ENCODE data around the gene TBC1D5.
"Not testable (repeated sequence)": the region's sequence is repeated elsewhere in the genome, so short reads cannot be mapped to it uniquely, and the experiment has no call there.

The TBC1D5 gene

DNA sequence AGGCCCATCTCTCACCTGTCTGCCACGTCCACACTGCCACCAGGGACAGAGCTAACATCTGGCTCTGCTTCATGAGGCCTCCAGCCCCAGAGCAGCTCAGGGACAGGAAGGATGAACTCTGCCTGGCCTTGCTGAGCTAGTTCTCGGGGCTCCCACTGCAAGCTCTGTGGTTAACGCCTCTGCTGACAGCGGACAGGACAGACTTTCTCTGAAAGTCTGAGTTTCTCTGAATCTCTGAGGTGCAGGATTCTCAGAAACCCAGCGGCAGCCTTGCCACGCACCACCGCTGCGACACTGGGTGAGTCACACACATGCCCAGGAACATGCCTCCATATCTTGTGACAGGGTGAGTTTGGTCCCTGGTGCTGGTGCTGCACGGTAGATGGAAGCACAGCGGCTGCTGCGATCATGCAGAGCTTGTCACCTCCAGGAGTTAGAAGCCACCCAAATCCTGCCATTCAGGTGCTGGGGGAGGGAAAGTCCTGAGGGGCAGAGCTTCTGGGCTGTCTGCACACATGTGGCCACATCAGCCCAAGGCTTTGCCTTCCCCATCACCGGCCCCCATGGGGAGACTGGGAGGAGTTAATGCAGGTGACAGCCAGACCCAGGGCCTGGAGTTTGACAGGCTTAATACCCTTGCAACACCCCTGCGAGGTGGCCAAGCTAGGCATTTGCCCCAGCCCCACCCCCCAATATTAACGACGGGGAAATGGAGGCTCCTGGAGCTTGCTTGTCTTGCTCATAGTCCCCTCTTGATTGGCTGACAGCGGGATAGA is 590.6 kb downstream of the TBC1D5 start:
- DNase-seq = no peak

DNA sequence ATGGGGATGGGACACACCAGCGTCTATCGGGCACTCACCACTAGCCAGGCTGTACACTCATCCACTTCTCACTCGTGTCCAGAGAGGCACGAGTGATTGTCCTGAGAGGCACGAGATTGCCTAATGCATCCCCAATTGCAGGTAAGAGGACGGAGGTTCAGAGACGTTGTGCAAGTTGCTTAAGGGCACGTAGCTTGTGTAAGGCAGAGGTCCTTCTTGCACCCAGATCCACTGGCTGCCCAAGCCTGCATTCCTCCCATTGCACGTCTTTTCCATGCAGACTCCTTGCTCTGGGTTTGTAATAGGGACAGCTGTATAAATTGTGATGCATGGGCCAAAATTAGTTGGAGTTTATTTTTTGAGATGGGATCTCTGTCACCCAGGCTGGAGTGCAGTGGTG is 593.4 kb downstream of the TBC1D5 start:
- DNase-seq = no peak

DNA sequence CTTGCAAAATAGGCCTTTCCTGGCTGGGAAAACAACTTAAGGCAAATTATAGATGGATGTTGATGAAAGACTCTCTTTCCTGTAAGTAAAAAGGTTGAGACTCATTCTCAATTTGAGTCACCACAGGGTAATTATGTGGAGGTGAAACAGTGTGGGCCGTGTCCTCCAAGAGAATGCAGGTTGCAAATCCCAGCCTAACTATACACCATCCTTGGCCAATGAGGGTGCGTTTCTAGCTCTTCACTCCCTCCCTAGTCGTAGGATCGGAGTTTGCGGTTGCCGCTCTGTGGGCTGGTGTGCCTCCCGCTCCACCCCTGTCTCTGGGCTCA is 597.8 kb downstream of the TBC1D5 start:
- no peak for DNase-seq

DNA sequence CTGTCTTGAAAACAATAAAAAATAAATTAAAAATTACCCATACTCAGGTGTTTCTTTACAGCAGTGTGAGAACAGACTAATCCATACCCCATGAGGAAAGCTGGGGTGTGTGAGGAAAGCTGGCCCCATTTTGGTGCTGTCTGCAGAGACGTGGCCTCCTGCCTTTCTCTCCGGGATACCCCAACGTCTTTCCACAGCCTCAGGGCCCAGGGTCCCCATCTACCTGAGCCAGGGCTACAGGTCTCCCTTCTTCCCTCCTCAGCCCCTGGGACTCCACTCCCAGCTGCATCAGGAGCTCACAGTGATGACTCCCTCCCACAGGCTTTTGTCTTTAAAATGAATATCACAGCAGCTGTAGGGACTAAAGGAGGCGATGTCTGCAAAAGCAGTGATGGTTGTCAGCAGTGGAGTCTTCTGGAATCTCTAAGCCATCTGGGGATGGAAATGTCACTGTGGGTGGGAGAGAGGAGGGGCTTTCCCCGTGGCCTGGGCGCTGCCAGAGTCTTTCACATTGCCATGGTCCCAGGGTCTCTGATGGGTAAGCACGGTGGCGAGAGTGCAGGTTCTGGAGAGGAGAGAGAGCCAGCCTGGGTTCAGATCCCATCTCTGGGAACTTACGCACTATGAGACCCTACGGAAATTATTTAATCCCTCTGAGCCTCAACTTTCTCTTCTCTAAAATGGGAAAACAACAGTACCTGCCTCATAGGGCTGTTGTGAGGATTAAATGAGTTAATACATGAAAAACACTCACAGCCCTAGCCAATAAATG is 598.4 kb downstream of the TBC1D5 start:
- DNase-seq = no peak

DNA sequence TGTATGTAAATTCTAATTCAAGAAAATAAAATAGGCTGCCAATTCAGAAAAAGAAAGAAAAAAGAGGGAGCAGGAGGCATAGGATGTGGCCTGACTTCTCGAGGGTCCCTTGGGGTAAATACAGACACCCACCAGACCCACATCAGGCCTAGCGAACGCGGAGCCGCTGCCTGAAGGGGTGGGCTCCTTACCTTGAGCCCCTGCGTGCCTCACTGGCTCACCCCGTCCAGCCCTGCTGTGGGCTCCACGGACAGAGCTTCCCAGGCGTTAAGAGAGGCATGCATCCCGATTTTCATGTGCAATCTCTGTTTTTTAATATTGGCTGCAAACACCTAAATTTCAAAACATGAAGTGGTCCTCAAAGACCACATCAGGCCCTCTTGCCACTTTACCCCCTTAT is 599.9 kb downstream of the TBC1D5 start:
- DNase-seq = no peak

DNA sequence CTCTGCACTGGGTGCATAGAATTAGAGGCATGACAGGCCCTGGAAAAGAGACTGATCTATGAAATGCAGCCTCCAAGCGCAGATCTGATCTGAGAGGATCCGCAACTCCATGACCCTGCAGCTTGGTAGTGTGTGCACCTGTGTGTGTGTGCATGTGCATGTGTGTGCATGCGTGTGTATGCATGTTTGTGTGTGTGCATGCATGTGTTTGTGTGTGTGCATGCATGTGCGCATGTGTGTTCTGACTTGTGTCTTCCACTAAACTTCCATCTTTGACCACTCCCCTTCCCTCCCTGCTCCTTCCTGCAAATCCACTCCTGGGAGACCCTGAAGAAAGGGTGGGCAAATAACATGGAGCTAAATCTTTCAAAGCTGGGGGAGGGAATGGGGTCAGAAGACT is 600.7 kb downstream of the TBC1D5 start:
- DNase-seq = no peak

DNA sequence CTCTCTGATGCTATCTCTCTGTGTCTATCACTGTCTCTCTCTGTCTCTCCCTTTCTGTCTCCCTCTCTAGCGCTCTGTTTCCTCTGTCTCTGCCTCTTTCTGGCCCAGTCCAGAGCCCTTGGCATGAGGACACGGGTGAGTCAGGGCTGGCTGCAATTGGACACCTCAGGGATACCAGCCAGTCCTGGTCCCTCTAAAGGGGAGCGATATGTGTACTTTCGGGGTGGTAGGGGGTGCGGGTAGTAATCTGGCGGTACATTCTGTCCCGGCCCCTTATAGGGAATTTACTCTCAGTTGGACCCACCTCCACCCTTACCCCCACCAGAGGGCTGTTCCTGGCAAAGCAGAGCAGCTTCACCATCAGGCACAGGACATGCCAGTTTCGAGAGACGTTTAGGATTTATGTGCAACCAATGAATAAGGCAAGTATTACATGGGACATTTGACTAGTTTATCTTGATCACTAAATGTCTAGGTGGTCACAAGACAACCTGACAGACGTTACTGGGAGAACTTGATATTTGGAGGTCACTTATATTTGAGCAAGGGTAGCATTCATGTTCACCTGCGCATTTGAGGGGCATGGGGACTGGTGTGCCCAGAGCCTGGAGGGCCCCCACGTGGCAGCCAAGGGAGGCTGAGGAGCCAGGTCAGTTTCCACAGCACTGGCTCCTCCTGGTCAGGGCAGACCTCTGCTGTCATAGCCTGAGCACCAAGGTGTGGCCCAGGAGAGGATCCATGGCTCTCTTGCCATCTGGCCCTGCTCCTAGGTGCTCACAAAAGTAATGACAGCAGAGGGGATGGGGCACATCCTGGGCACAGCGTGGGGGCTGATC is 601.5 kb downstream of the TBC1D5 start:
- DNase-seq = no peak

DNA sequence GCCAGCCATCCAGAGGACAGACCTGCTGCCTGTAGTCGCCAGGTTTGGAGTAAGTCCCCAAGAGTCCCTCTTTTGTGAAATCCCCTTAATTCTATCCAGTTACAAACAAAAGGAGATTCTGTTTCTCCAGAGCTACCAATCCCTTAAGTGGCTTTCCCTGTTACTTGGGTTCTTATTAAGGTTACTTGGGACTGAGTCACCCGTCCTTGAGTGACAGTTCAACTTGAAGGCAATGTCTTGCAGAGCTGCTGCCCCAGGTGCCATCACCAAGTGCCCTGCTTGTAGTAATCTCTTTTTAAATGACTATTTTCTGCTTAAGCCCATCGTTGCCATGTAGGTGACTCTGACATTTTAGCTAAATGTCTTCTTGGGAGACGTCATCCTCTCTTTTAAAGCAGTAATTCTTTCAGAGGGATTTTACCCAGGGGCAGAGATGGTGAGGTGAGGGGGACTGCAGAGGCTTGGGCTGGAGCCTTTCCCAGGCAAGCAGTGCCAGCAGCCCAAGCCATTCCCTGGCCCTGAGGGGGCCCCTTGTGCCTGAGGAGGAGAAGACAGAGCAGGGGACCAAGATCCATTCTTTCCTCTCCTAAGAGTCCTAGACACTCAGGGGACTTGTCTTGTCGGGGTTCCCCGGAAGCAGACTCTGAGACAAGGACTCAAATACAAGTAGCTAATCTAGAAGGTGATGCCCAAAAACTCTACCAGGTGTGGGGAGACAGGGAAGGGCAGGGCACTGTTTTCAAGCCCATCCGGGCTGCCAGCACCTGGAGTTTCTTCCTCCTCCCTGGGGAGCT is 604.0 kb downstream of the TBC1D5 start:
- DNase-seq = no peak

DNA sequence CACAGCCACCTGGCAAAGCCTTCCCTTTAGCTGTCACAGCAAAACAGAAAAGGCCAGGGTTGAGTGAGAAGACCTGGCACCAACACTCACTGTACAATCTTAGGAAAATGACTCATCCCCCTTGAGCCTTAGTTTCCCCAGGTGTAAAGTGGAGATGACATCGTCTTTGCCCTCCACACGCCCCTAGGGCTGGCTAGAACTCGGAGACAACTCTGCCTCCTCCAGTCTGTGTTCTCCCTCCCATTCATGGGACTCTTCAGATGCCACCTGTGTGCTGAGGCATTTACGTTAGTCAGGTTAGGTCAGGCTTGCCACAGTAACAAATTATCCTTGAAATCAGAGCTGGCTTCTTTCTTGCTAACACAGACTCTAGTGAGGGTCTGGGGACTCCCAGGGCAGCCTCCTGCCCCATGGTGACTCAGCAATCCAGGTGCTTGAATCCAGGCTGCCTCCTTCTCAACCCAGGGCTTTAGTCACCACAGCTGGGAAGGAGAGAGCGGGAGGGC is 605.1 kb downstream of the TBC1D5 start:
- DNase-seq = no peak

DNA sequence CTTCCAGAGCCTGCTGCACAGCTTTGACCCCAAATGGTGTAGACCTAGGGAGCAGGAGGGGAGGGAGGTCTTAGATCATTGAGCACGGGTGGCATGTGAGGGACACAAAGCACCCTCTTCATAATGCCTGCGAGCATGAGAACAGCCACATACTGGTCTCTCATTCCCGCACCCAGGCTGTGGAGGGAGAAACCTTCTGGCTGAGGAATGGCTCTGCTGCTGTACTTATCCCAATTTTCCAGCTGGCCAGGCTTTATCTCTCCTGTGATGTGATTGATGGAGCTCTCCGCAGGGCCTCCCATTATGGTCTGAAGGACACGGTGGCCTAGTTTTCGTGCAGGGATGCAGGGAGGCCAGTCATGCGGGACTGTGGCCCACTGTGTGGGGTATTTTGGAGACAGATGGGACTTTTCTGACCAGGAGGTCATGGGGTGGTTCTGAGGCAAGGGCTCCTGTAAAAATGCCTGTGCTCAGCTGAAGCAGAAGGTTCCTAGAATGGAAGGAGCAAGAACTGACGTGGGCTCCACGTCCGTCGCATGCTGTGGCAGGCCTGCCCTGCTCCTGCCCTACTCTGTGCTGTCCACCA is 606.2 kb downstream of the TBC1D5 start:
- DNase-seq = no peak

DNA sequence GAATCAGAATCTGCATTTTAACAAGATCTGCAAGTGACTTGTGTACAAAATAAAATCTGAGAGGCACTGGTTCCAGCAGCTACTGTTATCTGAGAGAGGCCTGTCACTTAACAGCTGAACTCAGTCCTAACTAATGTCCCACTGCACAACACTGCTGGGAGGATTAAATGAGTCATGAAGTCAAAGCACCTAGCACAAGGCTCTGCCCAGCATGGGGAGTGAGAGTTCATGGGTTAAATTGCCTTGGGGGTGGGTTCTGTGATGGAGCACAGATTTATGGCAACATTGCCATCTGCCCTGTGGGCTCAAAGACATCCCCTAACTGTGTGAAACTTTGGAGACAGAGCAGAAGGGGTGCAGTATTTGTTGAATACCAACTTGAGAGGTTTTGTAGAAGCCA is 606.7 kb downstream of the TBC1D5 start:
- no peak for DNase-seq

DNA sequence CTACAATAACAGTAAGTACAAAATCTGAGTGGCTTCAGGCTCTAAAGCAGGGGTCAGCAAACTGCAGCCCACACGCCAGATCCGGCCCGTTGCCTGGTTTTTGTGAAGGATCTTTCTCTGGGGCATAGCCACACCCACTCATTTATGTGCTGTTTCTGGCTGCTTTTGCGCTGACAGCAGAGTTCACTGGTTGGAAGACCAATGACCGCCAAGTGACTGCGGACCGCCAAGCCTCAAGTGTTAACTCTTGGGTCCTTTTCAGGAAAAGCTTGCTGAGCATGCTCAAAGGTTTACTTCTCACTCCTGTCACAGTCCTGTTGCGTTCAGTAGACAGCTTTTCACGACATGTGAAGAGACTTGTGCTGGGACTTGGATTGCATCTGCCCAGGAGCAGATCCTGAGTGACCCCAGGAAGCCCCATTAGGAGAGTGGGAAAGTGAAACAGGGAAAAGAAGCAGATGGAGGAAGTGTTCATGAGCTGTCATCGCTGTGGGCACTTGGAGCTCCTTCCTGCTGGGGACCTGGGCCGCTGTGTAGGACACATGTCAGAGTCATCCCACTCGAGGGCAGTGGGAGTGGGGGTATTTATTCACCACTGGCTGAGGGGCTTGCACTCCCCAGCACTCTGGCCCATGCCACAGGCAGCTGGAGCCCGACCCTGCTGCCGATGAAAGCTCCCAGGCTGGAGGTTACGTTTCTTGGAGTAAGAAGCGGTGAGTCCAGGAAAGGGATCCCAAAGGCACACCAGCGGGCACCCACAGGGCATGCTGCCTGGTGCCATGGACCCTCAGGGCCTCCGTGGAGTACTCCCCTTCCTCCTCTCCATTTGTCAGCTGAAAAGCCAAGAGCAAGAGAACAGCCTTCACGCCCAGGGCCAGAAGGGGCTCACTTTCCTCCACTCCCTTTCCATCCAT is 608.5 kb downstream of the TBC1D5 start:
- no peak for DNase-seq

DNA sequence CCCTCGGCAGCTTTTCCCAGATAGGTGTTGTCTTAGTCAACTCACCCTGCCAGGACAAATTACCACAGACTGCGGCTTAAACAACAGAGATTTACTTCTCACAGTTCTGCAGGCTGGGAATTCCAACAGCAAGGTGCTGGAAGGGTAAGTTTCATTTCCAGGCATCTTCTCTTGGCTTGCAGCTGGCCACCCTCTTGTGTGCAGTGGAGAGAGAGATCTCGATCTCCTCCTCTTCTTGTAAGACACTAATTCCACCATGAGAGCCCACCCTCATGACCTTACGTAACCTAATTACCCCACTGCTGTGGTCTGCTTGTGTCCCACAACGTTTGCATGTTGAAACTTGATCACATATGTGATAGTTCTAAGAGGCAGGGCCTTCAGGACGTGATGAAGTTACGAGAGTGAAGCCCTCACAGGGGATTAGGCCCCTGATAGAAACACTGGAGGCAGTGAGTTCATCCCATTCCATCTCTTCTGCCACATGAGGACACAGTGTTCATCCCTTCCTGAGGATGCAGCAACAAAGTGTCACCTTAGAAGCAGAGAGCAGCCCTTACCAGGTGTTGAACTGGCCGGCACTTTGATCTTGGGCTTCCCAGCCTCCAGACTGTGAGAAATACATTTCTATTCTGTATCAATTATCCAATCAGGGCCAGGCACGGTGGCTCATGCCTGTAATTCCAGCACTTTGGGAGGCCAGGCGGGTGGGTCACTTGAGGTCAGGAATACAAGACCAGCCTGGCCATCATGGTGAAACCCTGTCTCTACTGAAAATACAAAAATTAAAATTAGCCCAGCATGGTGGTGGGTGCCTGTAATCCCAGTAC is 609.9 kb downstream of the TBC1D5 start:
- no peak for DNase-seq

DNA sequence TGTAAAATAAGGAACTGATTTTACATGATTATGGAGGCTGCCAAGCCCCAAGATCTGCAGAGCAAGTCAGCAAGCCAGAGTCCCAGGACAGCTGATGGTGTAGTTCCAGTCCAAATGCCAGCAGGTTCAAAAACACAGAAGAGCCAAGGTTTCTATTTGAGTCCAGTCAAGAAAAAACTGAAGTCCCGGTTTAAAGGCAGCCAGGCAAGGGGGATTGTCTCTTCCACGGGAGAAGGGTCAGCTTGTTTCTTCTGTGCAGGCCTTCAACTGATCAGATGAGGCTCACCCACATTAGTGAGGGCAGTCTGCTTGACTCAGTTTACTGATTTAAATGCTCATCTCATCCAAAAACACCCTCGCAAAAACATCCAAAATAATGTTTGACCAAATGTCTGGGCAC is 611.5 kb downstream of the TBC1D5 start:
- no peak for DNase-seq

DNA sequence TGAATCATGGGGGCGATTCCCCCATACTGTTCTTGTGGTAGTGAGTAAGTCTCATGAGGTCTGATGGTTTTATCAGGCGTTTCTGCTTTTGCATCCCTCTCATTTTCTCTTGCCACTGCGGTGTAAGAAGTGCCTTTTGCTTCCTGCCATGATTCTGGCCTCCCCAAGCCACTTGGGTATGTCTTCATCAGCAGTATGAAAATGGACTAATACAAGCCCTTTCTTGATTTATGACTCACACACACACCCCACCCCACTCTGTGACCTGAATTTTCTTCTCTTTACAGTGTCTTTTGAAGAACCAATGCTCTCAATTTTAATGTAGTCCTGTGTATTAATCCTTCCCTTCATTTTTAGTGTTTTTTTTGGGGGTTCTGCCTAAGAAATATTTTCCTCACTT is 612.9 kb downstream of the TBC1D5 start:
- DNase-seq = no peak

DNA sequence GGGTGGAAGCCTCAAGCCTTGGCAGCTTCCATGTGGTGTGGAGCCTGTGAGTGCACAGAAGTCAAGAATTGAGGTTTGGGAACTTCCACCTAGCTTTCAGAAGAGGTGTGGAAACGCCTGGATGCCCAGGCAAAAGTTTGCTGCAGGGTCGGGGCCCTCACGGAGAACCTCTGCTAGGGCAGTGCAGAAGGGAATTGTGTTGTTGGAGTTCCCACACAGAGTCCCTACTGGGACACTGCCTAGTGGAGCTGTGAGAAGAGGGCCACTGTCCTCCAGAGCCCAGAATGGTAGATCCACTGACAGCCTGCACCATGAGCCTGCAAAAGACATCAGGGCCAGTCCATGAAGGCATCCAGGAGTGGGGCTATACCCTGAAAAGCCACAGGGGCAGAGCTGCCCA is 613.8 kb downstream of the TBC1D5 start:
- DNase-seq = not testable (repeated sequence)

DNA sequence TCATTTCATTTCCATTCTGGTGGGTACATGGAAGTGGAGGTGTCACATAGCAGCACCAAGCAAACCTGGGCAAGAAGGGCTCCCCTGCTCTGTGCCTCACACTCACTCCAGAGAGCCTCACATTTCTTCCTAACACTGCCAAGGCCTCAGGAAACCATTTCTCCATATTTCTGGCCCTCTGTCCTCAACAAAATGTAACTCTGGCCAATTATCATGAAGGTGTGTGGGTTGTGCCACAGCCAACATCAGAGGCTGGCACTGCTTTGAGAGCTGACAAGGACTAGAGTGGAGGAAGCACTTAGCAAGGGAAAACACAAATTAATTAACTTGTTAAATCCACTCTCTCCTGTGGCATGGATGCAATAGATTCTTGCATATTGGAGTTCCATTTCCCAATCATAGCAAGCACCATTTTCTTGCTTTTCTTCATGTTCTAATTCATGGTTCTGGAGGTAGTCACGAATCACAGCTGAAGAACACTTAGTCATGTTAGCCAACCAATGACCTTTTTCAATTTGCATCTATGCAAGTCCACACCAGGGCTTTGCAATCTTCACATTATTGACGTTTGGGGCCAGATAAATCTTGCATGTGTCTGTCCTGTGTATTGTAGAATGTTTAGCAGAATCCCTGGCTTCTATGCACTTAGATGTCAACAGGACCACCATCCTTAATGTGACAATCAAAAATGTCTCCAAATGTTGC is 616.5 kb downstream of the TBC1D5 start:
- DNase-seq = no peak

DNA sequence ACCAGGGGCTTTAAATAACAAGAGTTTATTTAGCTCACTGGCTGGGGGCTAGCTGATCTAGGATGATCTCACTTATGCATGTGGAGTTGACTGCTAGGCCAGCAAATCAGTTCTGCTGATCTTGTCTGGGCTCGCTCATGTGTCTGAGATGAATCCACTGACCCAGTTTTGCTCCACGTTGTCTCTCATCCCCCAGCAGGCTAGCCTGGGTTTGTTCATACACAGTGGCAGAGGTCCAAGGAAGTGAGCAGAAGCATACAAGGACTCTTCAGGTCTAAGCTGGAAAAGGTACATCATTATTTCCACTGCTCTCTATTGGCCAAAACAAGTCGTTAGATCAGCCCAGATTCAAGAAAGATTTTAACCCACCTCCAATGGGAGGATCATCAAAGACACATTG is 619.7 kb downstream of the TBC1D5 start:
- DNase-seq = no peak

DNA sequence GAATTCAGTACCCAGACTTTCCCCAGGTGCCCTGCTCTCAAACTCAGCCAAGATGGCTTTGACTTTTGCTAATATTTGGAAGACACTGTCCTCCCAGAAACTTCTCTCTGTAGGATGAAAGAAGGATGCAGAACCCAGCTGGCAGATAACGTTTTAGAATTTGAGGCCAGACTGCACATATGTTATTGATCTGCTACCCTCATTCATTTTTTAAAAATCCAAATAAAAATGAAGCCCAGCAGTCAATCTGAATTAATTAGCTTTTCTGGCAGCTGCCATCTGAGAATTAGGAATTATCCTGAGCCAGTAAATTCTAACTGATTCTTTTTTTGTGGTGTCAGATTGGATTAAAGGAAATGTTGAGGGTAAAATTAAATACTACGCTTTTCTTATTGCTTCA is 621.1 kb downstream of the TBC1D5 start:
- no peak for DNase-seq

DNA sequence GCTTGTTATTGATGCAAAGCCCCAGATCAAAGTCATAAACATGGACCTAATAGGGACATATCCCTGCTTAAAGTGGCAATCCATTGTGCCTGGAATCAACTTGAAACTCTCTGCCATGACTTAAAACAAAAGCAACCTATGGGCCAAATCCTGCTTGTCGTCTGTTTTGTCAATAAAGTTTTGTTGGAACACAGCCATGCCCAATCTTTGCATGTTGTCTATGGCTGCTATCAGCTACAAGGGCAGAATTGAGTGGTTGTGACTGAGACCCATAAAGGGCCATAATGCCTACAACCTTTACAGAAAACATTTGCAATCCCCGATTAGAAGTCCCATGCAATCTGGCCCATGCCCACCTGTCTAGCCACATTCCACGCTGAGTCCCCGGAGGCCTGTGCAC is 622.3 kb downstream of the TBC1D5 start:
- DNase-seq = no peak

All from SW 1271 (cell line).